ENCODE measurements around the gene DNAJC27.
"Not testable (repeated sequence)": the region's sequence is repeated elsewhere in the genome, so short reads cannot be mapped to it uniquely, and the experiment has no call there.

DNAJC27 gene

DNA sequence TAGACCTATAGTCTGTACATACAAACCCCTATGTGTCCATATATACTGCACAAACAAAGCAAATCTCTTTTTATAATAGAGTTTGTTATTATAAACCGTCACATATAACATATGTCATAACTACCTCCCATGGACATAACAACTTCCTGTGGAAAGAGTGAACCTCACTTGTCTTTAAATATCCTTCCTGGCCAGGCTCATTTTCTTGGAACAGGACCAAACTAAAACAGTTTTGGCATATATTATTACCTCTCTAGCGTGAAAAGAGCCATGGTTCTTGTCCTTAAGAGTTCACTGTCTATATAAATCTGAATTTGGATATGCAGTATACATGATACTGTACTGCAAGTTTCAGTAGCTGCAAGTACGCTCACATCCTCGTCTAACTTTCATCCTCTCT is 28.3 kb upstream of the DNAJC27 start:
- Histone ChIP-seq H3K4me3 (ENCODE audit: low read depth, low read length) (no peak overlapping the region), H3K36me3 (ENCODE audit: control insufficient read depth in 1 of 2, insufficient read depth in 2 of 2, low read length in 2 of 2) (no peaks in the 10 kb centered on the region), H3K27me3 (ENCODE audit: insufficient read depth, low read length) (no peaks in the 10 kb centered on the region), H3K9me3 (ENCODE audit: insufficient read depth, low read depth, low read length) (no peaks in the 10 kb centered on the region), H3K18ac (ENCODE audit: low read length) (no peak overlapping the region), H3K9ac (ENCODE audit: low read length) (no peak overlapping the region), H2BK5ac (ENCODE audit: low read depth, low read length, poor library complexity) (no peak overlapping the region), H2BK12ac (ENCODE audit: low read length) (no peak overlapping the region), H3K23ac (ENCODE audit: low read length) (no peak overlapping the region), H2BK120ac (ENCODE audit: insufficient read depth, low read length, poor library complexity) (no peak overlapping the region), H2AFZ (ENCODE audit: insufficient read depth, low read length, poor library complexity) (no peak overlapping the region), H3K27ac (ENCODE audit: low read depth, low read length) (no peak overlapping the region), H4K12ac (ENCODE audit: low read depth, low read length) (no peak overlapping the region), H3K79me2 (ENCODE audit: control insufficient read depth, insufficient read depth, low read length, poor library complexity) (no peaks in the 10 kb centered on the region), H4K8ac (ENCODE audit: low read depth, low read length) (no peak overlapping the region), H3K79me1 (ENCODE audit: low read length) (no peaks in the 10 kb centered on the region), H2AK5ac (ENCODE audit: low read length) (no peak overlapping the region), H3K14ac (ENCODE audit: low read length) (no peak overlapping the region), H4K91ac (ENCODE audit: low read depth, low read length) (no peak overlapping the region), H3K4me1 (ENCODE audit: control insufficient read depth in 1 of 2, insufficient read depth in 2 of 2, low read length in 2 of 2) (no peaks in the 10 kb centered on the region), H3K4me2 (ENCODE audit: low read length) (no peak overlapping the region), H3K4ac (ENCODE audit: low read depth, low read length) (no peak overlapping the region)
- WGBS (ENCODE audit: extremely low coverage, insufficient coverage, insufficient read length), result no CpG with 5 or more reads among the region's 4 CpGs
- DNase-seq, result no peak

GRCh38 chr2:24999097-24999496 is 27.3 kb upstream of the DNAJC27 start:
- H2BK120ac ChIP-seq (ENCODE audit: insufficient read depth, low read length, poor library complexity); H3K23ac ChIP-seq (ENCODE audit: low read length); H3K4me1 ChIP-seq (ENCODE audit: control insufficient read depth in 1 of 2, insufficient read depth in 2 of 2, low read length in 2 of 2); H2AFZ ChIP-seq (ENCODE audit: insufficient read depth, low read length, poor library complexity); H4K91ac ChIP-seq (ENCODE audit: low read depth, low read length); H3K9ac ChIP-seq (ENCODE audit: low read length); H3K4me3 ChIP-seq (ENCODE audit: low read depth, low read length); H3K4ac ChIP-seq (ENCODE audit: low read depth, low read length); H3K79me2 ChIP-seq (ENCODE audit: control insufficient read depth, insufficient read depth, low read length, poor library complexity); H3K27ac ChIP-seq (ENCODE audit: low read depth, low read length); H3K9me3 ChIP-seq (ENCODE audit: insufficient read depth, low read depth, low read length); H3K18ac ChIP-seq (ENCODE audit: low read length); H2BK12ac ChIP-seq (ENCODE audit: low read length); H3K36me3 ChIP-seq (ENCODE audit: control insufficient read depth in 1 of 2, insufficient read depth in 2 of 2, low read length in 2 of 2); H3K4me2 ChIP-seq (ENCODE audit: low read length); H3K14ac ChIP-seq (ENCODE audit: low read length); H2AK5ac ChIP-seq (ENCODE audit: low read length); DNase-seq; H2BK5ac ChIP-seq (ENCODE audit: low read depth, low read length, poor library complexity); H3K27me3 ChIP-seq (ENCODE audit: insufficient read depth, low read length); H3K79me1 ChIP-seq (ENCODE audit: low read length); H4K12ac ChIP-seq (ENCODE audit: low read depth, low read length); H4K8ac ChIP-seq (ENCODE audit: low read depth, low read length): not testable (repeated sequence)
- no CpG with 5 or more reads among the region's 8 CpGs for WGBS (ENCODE audit: extremely low coverage, insufficient coverage, insufficient read length)

DNA sequence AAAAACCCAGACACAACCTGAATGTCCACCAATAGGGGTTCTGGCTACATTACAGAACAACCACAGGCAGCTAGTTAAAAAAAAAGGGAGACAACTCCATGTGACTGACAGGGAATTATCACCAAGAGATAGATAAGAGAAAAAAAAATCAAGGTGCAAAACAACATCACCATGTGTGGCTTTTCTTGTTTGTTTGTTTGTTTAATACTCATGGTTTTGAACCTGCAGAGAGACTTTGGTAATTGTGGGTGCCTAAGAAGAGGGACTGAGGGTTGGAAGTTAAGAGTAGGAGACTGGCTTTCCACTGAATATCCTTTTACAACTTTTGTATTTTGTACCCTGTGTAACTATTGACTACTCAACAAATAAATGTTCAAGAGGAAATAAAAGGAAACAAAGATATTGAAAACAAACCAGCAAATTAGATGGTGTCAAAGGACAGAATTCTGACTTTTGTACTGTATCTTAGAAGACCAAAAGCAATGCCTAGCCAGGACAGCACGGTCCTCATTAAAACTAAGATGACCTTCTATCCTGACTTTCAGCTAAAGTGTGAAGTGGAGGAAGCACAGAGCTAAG is 22.5 kb upstream of the DNAJC27 start:
- no peak overlapping the region for H3K9ac ChIP-seq (ENCODE audit: low read length)
- H3K36me3 ChIP-seq (ENCODE audit: control insufficient read depth in 1 of 2, insufficient read depth in 2 of 2, low read length in 2 of 2), result no peaks in the 10 kb centered on the region
- no peak overlapping the region for H3K27ac ChIP-seq (ENCODE audit: low read depth, low read length)
- H4K91ac ChIP-seq (ENCODE audit: low read depth, low read length), result no peak overlapping the region
- H3K4me1 ChIP-seq (ENCODE audit: control insufficient read depth in 1 of 2, insufficient read depth in 2 of 2, low read length in 2 of 2), result no peaks in the 10 kb centered on the region
- no peak overlapping the region for H2AFZ ChIP-seq (ENCODE audit: insufficient read depth, low read length, poor library complexity)
- no CpG with 5 or more reads among the region's 1 CpG for whole genome bisulfite sequencing (ENCODE audit: extremely low coverage, insufficient coverage, insufficient read length)
- no peaks in the 10 kb centered on the region for H3K27me3 ChIP-seq (ENCODE audit: insufficient read depth, low read length)
- no peaks in the 10 kb centered on the region for H3K79me1 ChIP-seq (ENCODE audit: low read length)
- peaks cover 6% of the 10 kb centered on the region for H3K9me3 ChIP-seq (ENCODE audit: insufficient read depth, low read depth, low read length)
- no peak for DNase-seq
- no peak overlapping the region for H4K12ac ChIP-seq (ENCODE audit: low read depth, low read length)
- no peak overlapping the region for H4K8ac ChIP-seq (ENCODE audit: low read depth, low read length)
- H3K79me2 ChIP-seq (ENCODE audit: control insufficient read depth, insufficient read depth, low read length, poor library complexity), result no peaks in the 10 kb centered on the region
- H3K14ac ChIP-seq (ENCODE audit: low read length), result no peak overlapping the region
- no peak overlapping the region for H2BK12ac ChIP-seq (ENCODE audit: low read length)
- no peak overlapping the region for H3K4ac ChIP-seq (ENCODE audit: low read depth, low read length)
- no peak overlapping the region for H3K23ac ChIP-seq (ENCODE audit: low read length)
- H2BK120ac ChIP-seq (ENCODE audit: insufficient read depth, low read length, poor library complexity), result no peak overlapping the region
- no peak overlapping the region for H2BK5ac ChIP-seq (ENCODE audit: low read depth, low read length, poor library complexity)
- no peak overlapping the region for H3K4me3 ChIP-seq (ENCODE audit: low read depth, low read length)
- H2AK5ac ChIP-seq (ENCODE audit: low read length), result no peak overlapping the region
- no peak overlapping the region for H3K18ac ChIP-seq (ENCODE audit: low read length)
- H3K4me2 ChIP-seq (ENCODE audit: low read length), result no peak overlapping the region

- no peak overlapping the region for H3K27ac ChIP-seq (ENCODE audit: low read depth, low read length)
- H2BK120ac ChIP-seq (ENCODE audit: insufficient read depth, low read length, poor library complexity), result no peak overlapping the region
Measured at GRCh38 chr2:24993406-24994145, 21.8 kb upstream of the DNAJC27 start.

More at GRCh38 chr2:24993406-24994145, 21.8 kb upstream of the DNAJC27 start:
- H4K8ac ChIP-seq (ENCODE audit: low read depth, low read length), result no peak overlapping the region
- no peak overlapping the region for H2AK5ac ChIP-seq (ENCODE audit: low read length)
- H2AFZ ChIP-seq (ENCODE audit: insufficient read depth, low read length, poor library complexity), result no peak overlapping the region
- H3K9ac ChIP-seq (ENCODE audit: low read length), result no peak overlapping the region
- no peak overlapping the region for H3K4me2 ChIP-seq (ENCODE audit: low read length)
- H2BK5ac ChIP-seq (ENCODE audit: low read depth, low read length, poor library complexity), result no peak overlapping the region
- no peak overlapping the region for H2BK12ac ChIP-seq (ENCODE audit: low read length)
- no peak overlapping the region for H3K14ac ChIP-seq (ENCODE audit: low read length)
- no peaks in the 10 kb centered on the region for H3K79me2 ChIP-seq (ENCODE audit: control insufficient read depth, insufficient read depth, low read length, poor library complexity)
- no peak overlapping the region for H3K4ac ChIP-seq (ENCODE audit: low read depth, low read length)
- no peak overlapping the region for H3K18ac ChIP-seq (ENCODE audit: low read length)
- no peak overlapping the region for H4K12ac ChIP-seq (ENCODE audit: low read depth, low read length)
- no peaks in the 10 kb centered on the region for H3K4me1 ChIP-seq (ENCODE audit: control insufficient read depth in 1 of 2, insufficient read depth in 2 of 2, low read length in 2 of 2)
- H3K27me3 ChIP-seq (ENCODE audit: insufficient read depth, low read length), result no peaks in the 10 kb centered on the region
- H3K36me3 ChIP-seq (ENCODE audit: control insufficient read depth in 1 of 2, insufficient read depth in 2 of 2, low read length in 2 of 2), result no peaks in the 10 kb centered on the region
- no peak for DNase-seq
- no peak overlapping the region for H4K91ac ChIP-seq (ENCODE audit: low read depth, low read length)
- peaks cover 6% of the 10 kb centered on the region for H3K9me3 ChIP-seq (ENCODE audit: insufficient read depth, low read depth, low read length)
- no CpG with 5 or more reads among the region's 6 CpGs for WGBS (ENCODE audit: extremely low coverage, insufficient coverage, insufficient read length)
- H3K79me1 ChIP-seq (ENCODE audit: low read length), result no peaks in the 10 kb centered on the region
- no peak overlapping the region for H3K23ac ChIP-seq (ENCODE audit: low read length)
- H3K4me3 ChIP-seq (ENCODE audit: low read depth, low read length), result no peak overlapping the region

All from trophoblast cell (in vitro differentiated cells and primary cell).